ENCODE measurements around the gene TXNDC9.
"Not testable (repeated sequence)": the region's sequence is repeated elsewhere in the genome, so short reads cannot be mapped to it uniquely, and the experiment has no call there.

DNA sequence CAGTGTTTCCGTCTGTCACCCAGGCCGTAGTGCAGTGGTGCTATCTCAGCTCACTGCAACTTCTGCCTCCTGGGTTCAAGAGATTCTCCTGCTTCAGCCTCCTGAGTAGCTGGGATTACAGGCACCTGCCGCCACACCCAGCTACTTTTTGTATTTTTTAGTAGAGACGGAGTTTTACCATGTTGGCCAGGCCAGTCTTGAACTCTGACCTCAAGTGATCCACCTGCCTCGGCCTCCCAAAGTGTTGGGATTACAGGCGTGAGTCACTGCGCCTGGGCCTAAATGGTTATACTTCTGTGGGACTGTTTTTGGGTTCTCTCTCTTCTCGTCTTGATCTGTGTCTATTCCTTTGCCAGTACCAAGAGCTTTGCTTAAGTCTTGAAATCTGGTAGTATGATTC, 18.7 kb upstream of the TXNDC9 start:
- not testable (repeated sequence) for TF ChIP-seq POLR2AphosphoS5 (IDR thresholded peaks at IDR 0.05; ENCODE audit: low read depth, low read length); JUN (IDR thresholded peaks at IDR 0.05; ENCODE audit: low read depth, low read length); ZNF274 (IDR thresholded peaks at IDR 0.05; ENCODE audit: borderline replicate concordance, extremely low read depth, low read length); POLR2A (IDR thresholded peaks at IDR 0.05; ENCODE audit: control extremely low read depth in 1 of 2, low read depth in 2 of 2, low read length in 2 of 2); SUZ12 (IDR thresholded peaks at IDR 0.05; ENCODE audit: low read length); GTF2F1 (IDR thresholded peaks at IDR 0.05; ENCODE audit: borderline replicate concordance, low read depth, low read length); RAD21 (IDR thresholded peaks at IDR 0.05 in 1 of 2, conservative IDR thresholded peaks at IDR 0.05 in 1 of 2; ENCODE audit: low read depth in 2 of 2, low read length in 2 of 2); YY1 (IDR thresholded peaks at IDR 0.05; ENCODE audit: low read depth, low read length); RFX5 (IDR thresholded peaks at IDR 0.05; ENCODE audit: borderline replicate concordance, low read depth, low read length); EP300 (IDR thresholded peaks at IDR 0.05; ENCODE audit: borderline replicate concordance in 1 of 2, low read depth in 2 of 2, low read length in 2 of 2); CTBP2 (IDR thresholded peaks at IDR 0.05; ENCODE audit: borderline replicate concordance, insufficient read depth, insufficient read length, low read length); GABPA (IDR thresholded peaks at IDR 0.05; ENCODE audit: borderline replicate concordance, insufficient read depth, low read length); KDM1A (IDR thresholded peaks at IDR 0.05; ENCODE audit: borderline replicate concordance, low read length)
- TF ChIP-seq, protein P1, sequence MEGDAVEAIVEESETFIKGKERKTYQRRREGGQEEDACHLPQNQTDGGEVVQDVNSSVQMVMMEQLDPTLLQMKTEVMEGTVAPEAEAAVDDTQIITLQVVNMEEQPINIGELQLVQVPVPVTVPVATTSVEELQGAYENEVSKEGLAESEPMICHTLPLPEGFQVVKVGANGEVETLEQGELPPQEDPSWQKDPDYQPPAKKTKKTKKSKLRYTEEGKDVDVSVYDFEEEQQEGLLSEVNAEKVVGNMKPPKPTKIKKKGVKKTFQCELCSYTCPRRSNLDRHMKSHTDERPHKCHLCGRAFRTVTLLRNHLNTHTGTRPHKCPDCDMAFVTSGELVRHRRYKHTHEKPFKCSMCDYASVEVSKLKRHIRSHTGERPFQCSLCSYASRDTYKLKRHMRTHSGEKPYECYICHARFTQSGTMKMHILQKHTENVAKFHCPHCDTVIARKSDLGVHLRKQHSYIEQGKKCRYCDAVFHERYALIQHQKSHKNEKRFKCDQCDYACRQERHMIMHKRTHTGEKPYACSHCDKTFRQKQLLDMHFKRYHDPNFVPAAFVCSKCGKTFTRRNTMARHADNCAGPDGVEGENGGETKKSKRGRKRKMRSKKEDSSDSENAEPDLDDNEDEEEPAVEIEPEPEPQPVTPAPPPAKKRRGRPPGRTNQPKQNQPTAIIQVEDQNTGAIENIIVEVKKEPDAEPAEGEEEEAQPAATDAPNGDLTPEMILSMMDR (IDR thresholded peaks at IDR 0.05; ENCODE audit: control extremely low read depth in 1 of 3, insufficient read depth in 1 of 3, low read depth in 1 of 3, low read length in 3 of 3), result not testable (repeated sequence)
